Tibial nerve (tissue), 4 donors: ENCODE measurements around the gene CPS1. TPM values are rescaled to one million over a fixed set of nuclear protein-coding genes. Genes with fewer than 3 reads are reported as not detected.

Experiments used
- DNase-seq, 2 donors: peaks; one replicate each; pipeline ENCODE4 v3.0.0-alpha.2; 2019; ENCODE audit warnings: low spot score in 2 of 2
- H3K27ac ChIP-seq, 4 donors: fragments of 200-600 bp; sonication (generic) in 3 of 4; one replicate each; pipeline ENCODE4 v1.5.1; 2017 to 2019; ENCODE audit warnings: mild to moderate bottlenecking in 1 of 4
- H3K27me3 ChIP-seq, 2 donors: fragments of 200-600 bp; sonication (generic) in 1 of 2; one replicate each; pipeline versions ENCODE4 v1.5.1 to v1.6.0; 2017 to 2019
- H3K36me3 ChIP-seq, 3 donors: fragments of 200-600 bp; sonication (generic); one replicate each; pipeline ENCODE4 v1.5.1; 2018 to 2019
- H3K4me1 ChIP-seq, 4 donors: fragments of 200-600 bp; sonication (generic) in 3 of 4; one replicate each; pipeline ENCODE4 v1.5.1; 2017 to 2019
- H3K4me3 ChIP-seq, 4 donors: fragments of 200-600 bp; sonication (generic) in 3 of 4; one replicate each; pipeline ENCODE4 v1.5.1; 2017 to 2019; ENCODE audit warnings: mild to moderate bottlenecking in 1 of 4, moderate library complexity in 1 of 4
- H3K9me3 ChIP-seq, 4 donors: fragments of 200-600 bp; sonication (generic) in 3 of 4; one replicate each; pipeline ENCODE4 v1.5.1; 2017 to 2019
- CTCF ChIP-seq, 5 experiments: fragments of 200-600 bp in 3 of 5; fragments of 450-650 bp in 2 of 5; sonication (generic) in 3 of 5; IDR thresholded peaks; one replicate each; pipeline ENCODE4 v1.5.1; 2016 to 2019; ENCODE audit warnings: antibody characterized with exemption in 5 of 5, mild to moderate bottlenecking in 3 of 5, moderate library complexity in 2 of 5
- EP300 ChIP-seq, 2 donors: sonication (generic); formaldehyde crosslinking; IDR thresholded peaks; one replicate each; pipeline ENCODE4 v1.6.1; 2017; ENCODE audit warnings: antibody characterized with exemption in 2 of 2, mild to moderate bottlenecking in 1 of 2
- POLR2A ChIP-seq, 2 donors: fragments of 450-650 bp; IDR thresholded peaks; one replicate each; pipeline ENCODE4 v1.6.1; 2017; ENCODE audit warnings: antibody characterized with exemption in 2 of 2, mild to moderate bottlenecking in 2 of 2, moderate library complexity in 2 of 2
- WGBS, 2 donors: methylation state at CpG; one replicate each; pipeline ENCODE4 v1.1.5; 2018; 5-methylcytosine and 5-hydroxymethylcytosine counted together
- total RNA-seq, 4 donors: library from RNA; depleted of rRNA; stranded (reverse); fragments of >200 nt; gene quantifications; one replicate each; pipeline ENCODE4 v1.1.0, GENCODE V29; 2016

Gene CPS1
- total RNA-seq, 4 donors from 2014 or later = 5.9 to 15.1 (median 7.7) TPM

DNA sequence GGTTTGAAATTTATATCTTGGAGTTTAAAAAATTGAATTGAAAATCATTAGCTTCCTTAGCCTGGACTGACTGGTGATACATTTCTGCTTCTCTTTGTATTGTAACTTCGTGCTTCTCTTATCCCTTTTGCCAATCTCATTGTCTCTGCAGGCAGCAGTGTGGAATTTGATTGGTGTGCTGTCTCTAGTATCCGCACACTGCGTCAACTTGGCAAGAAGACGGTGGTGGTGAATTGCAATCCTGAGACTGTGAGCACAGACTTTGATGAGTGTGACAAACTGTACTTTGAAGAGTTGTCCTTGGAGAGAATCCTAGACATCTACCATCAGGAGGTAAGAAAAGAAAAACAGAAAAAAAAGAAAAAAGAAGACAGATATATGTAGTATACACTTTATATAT is 85.9 kb downstream of the CPS1 start:
- no peaks in the 10 kb centered on the region for H3K27me3 ChIP-seq
- peaks cover 0 to 18% (median 0%) of the 10 kb centered on the region in 3 donors for H3K36me3 ChIP-seq
- WGBS, 2 donors = 82% methylated on average over 4 of the region's 4 CpGs
- no peak overlapping the region for H3K27ac ChIP-seq
- H3K9me3 ChIP-seq = peaks cover 0 to 6% (median 0%) of the 10 kb centered on the region in 4 donors
- no peak for TF ChIP-seq POLR2A (IDR thresholded peaks at IDR 0.05)
- TF ChIP-seq CTCF (IDR thresholded peaks at IDR 0.05) = no peak
- no peak for TF ChIP-seq EP300 (IDR thresholded peaks at IDR 0.05)
- DNase-seq = no peak
- H3K4me1 ChIP-seq = no peaks in the 10 kb centered on the region
- H3K4me3 ChIP-seq = no peak overlapping the region

DNA sequence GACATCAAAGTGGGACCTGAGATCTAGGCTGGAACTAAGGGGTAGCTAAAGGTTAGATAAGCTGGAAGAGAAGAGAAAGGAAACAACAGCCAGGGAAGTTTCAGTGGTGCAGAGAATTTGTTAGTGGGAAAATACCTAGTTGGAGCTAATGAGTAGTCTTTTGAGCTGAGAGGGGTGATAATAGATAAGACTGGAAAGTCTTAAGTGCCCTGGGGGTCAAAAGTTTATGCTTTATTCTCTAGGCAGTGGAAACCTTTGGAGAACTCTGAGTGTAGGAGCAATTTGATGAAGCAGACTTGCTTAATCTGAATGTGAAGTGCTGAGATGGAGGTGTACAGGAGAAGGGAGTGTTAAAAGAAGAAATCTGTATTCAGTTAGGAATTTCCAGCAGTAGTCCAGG is 90.8 kb downstream of the CPS1 start:
- Histone ChIP-seq H3K27ac (no peak overlapping the region), H3K4me1 (no peaks in the 10 kb centered on the region), H3K36me3 (no peaks in the 10 kb centered on the region), H3K27me3 (no peaks in the 10 kb centered on the region), H3K4me3 (no peak overlapping the region), H3K9me3 (no peaks in the 10 kb centered on the region)
- no peak for DNase-seq
- no peak for TF ChIP-seq EP300 (IDR thresholded peaks at IDR 0.05)
- no peak for TF ChIP-seq POLR2A (IDR thresholded peaks at IDR 0.05)
- TF ChIP-seq CTCF (IDR thresholded peaks at IDR 0.05) = no peak

DNA sequence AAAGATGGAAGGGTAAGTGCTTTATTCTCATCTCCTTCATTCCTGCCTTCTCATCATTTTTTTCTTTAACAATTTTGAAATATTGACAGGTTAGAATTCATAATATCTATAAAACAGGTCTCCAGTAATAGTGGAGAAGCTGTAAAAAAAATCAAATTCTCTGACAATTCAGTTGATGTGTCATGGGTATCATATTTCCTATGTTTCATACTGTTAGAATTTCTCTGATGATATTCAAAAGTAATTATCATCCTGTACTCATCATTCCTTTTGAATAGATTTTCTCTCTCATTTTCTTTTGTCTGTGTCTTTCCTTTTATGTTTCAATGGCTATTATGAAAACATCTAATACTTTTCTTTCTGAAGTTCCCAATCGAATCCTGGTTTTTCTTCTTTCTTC is 97.7 kb downstream of the CPS1 start:
- no peaks in the 10 kb centered on the region for H3K27me3 ChIP-seq
- no peak overlapping the region for H3K4me3 ChIP-seq
- peaks cover 0 to 24% (median 0%) of the 10 kb centered on the region in 3 donors for H3K36me3 ChIP-seq
- DNase-seq = no peak
- 82 to 85% methylated on average over 1 of the region's 1 CpG for WGBS, 2 donors
- H3K27ac ChIP-seq = no peak overlapping the region
- H3K4me1 ChIP-seq = no peaks in the 10 kb centered on the region
- TF ChIP-seq CTCF (IDR thresholded peaks at IDR 0.05) = no peak
- no peak for TF ChIP-seq POLR2A (IDR thresholded peaks at IDR 0.05)
- TF ChIP-seq EP300 (IDR thresholded peaks at IDR 0.05) = no peak
- H3K9me3 ChIP-seq = no peaks in the 10 kb centered on the region

DNA sequence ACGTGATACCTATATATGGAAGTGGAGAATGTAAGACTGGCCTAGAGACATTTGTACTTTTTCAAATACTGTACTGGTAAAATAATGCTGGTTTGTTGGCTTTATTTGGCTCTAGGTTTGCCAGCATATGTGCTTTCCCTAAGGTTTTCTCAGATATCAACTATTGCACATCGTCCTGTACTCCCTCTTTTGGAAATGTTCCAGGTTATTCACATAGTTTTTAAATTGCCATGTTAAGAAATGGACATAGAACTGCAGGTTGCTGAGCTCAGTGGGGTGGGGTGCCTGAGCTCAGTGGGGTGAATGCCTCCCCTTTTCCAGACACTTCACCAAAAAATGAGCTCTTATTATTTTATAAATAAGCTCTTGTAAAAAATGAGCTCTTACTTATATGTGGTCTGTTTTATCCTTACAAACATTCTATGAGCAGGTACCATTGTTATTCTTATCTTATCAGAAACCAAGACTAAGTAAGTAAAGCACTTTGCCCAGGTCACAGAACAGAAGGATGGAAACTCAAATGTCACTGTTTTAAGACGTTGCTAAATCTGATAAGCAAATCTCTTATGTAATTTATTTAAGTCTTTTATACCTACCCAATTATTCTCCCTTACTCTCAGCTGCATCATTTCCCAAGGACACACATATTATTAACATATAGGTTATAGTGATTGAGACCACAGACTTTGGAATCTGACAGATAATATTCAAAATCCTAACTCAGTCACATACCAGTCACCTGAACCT is 99.0 kb downstream of the CPS1 start:
- Histone ChIP-seq H3K36me3 (peaks cover 0 to 28% (median 0%) of the 10 kb centered on the region in 3 donors), H3K27ac (no peak overlapping the region), H3K4me3 (no peak overlapping the region), H3K9me3 (peaks cover 0 to 7% (median 0%) of the 10 kb centered on the region in 4 donors), H3K27me3 (no peaks in the 10 kb centered on the region), H3K4me1 (no peaks in the 10 kb centered on the region)
- 49 to 51% methylated on average over 3 of the region's 3 CpGs for WGBS, 2 donors
- DNase-seq = no peak
- no peak for TF ChIP-seq POLR2A (IDR thresholded peaks at IDR 0.05)
- no peak for TF ChIP-seq CTCF (IDR thresholded peaks at IDR 0.05)
- no peak for TF ChIP-seq EP300 (IDR thresholded peaks at IDR 0.05)

DNA sequence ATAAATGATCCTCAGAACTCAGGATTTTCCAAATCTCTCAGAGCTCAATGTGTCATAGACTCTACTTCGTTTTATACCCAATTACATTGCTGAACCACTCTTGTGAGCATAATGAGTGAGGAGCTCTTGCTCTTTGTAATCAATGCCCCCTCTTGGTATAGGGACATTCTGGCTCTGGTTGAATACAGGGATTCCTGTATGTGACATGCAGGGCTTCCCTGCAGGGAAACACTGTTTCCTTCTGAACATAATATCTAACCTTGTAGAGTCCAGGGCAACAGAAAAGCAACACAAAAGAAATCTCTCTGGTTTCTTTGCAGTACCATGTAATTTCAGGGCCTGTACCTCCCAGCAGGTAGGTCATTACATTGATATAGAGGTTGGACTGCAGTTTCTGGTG is 101.5 kb downstream of the CPS1 start:
- TF ChIP-seq EP300 (IDR thresholded peaks at IDR 0.05) = no peak
- no peak for TF ChIP-seq POLR2A (IDR thresholded peaks at IDR 0.05)
- no peak for TF ChIP-seq CTCF (IDR thresholded peaks at IDR 0.05)
- WGBS, 2 donors = 75 to 88% methylated on average over 1 of the region's 1 CpG
- no peak overlapping the region for H3K27ac ChIP-seq
- no peak overlapping the region for H3K4me3 ChIP-seq
- H3K36me3 ChIP-seq = peaks cover 0 to 34% (median 0%) of the 10 kb centered on the region in 3 donors
- DNase-seq = no peak
- no peaks in the 10 kb centered on the region for H3K27me3 ChIP-seq
- no peaks in the 10 kb centered on the region for H3K4me1 ChIP-seq
- H3K9me3 ChIP-seq = peaks cover 0 to 11% (median 0%) of the 10 kb centered on the region in 4 donors
